OCI-LY1 (cell line): Measurements from ENCODE around the gene B3GNT9.

Source experiments
- H2AFZ ChIP-seq: fragments of 200-600 bp; sonication (generic), shearing (Covaris generic); 2 replicates; pipeline ENCODE4 v1.6.0; 2014; ENCODE audit warnings: antibody characterized with exemption, mild to moderate bottlenecking, low read length
- H3F3A ChIP-seq: fragments of 200-600 bp; sonication (generic), shearing (Covaris generic); 2 replicates; pipeline ENCODE4 v1.6.0; 2014; ENCODE audit warnings: mild to moderate bottlenecking, antibody characterized with exemption, low read length, moderate library complexity; ENCODE audit not compliant: insufficient read depth
- H3K27ac ChIP-seq: fragments of 200-600 bp; sonication (generic); 2 replicates; pipeline ENCODE4 v1.5.1; 2014; ENCODE audit warnings: low read length, mixed run types, mild to moderate bottlenecking, low read depth; ENCODE audit not compliant: poor library complexity, severe bottlenecking
- H3K27me3 ChIP-seq: fragments of 200-600 bp; sonication (generic); 2 replicates; pipeline ENCODE4 v1.6.0; 2014; ENCODE audit warnings: antibody characterized with exemption, mild to moderate bottlenecking, low read length, moderate library complexity; ENCODE audit not compliant: insufficient read depth
- H3K36me3 ChIP-seq: fragments of 200-600 bp; sonication (generic); 2 replicates; pipeline ENCODE4 v1.6.1; 2014; ENCODE audit warnings: mild to moderate bottlenecking, antibody characterized with exemption, low read length, moderate library complexity, mixed read lengths; ENCODE audit not compliant: insufficient read depth
- H3K4me1 ChIP-seq: fragments of 200-600 bp; sonication (generic); 2 replicates; pipeline ENCODE4 v1.5.1; 2014; ENCODE audit warnings: mild to moderate bottlenecking, low read length, moderate library complexity; ENCODE audit not compliant: insufficient read depth, severe bottlenecking
- H3K4me2 ChIP-seq: fragments of 200-600 bp; sonication (generic), shearing (Covaris generic); 2 replicates; pipeline ENCODE4 v1.6.1; 2014; ENCODE audit warnings: low read length
- H3K4me3 ChIP-seq: fragments of 200-600 bp; sonication (generic); 2 replicates; pipeline ENCODE4 v1.5.1; 2014; ENCODE audit warnings: low read length, low read depth, mild to moderate bottlenecking, mixed read lengths; ENCODE audit not compliant: poor library complexity, severe bottlenecking
- H3K79me2 ChIP-seq: fragments of 200-600 bp; shearing (Covaris generic); 2 replicates; pipeline ENCODE4 v1.6.1; 2016; ENCODE audit warnings: mixed run types, low read length, mixed read lengths; ENCODE audit not compliant: insufficient read depth
- H3K9ac ChIP-seq: fragments of 200-600 bp; sonication (generic), shearing (Covaris generic); 2 replicates; pipeline ENCODE4 v1.6.1; 2014; ENCODE audit warnings: mild to moderate bottlenecking, low read length, mixed read lengths
- H3K9me2 ChIP-seq: fragments of 200-600 bp; sonication (generic), shearing (Covaris generic); 2 replicates; pipeline ENCODE4 v1.6.1; 2014; ENCODE audit warnings: low read depth, mild to moderate bottlenecking, low read length, mixed read lengths
- H3K9me3 ChIP-seq: fragments of 200-600 bp; shearing (Covaris generic); 2 replicates; pipeline ENCODE4 v1.6.1; 2014; ENCODE audit warnings: low read length, mixed read lengths
- H4K20me1 ChIP-seq: fragments of 200-600 bp; sonication (generic), shearing (Covaris generic); 2 replicates; pipeline ENCODE4 v1.6.0; 2016; ENCODE audit warnings: mild to moderate bottlenecking, low read length; ENCODE audit not compliant: insufficient read depth
- CTCF ChIP-seq: fragments of 200-600 bp; sonication (generic), shearing (Covaris generic); IDR thresholded peaks from 2 replicates; pipeline ENCODE4 v1.5.1; 2017; ENCODE audit warnings: mild to moderate bottlenecking, antibody characterized with exemption, low read length, moderate library complexity, mixed read lengths
- EZH2 ChIP-seq: fragments of 200-600 bp; sonication (generic), shearing (Covaris generic); IDR thresholded peaks from 2 replicates; pipeline ENCODE4 v1.8.0; 2017; ENCODE audit warnings: borderline replicate concordance, mixed run types, mild to moderate bottlenecking, antibody characterized with exemption, low read length, moderate library complexity, mixed read lengths

Gene B3GNT9

GRCh38 chr16:67108931-67109406, 41.8 kb downstream of the B3GNT9 start:
- TF ChIP-seq CTCF (no peak), EZH2 (no peak)
- no peaks in the 10 kb centered on the region for H3K9me2 ChIP-seq
- H3K4me1 ChIP-seq, result peaks cover 24% of the 10 kb centered on the region
- no peaks in the 10 kb centered on the region for H3K27me3 ChIP-seq
- no peaks in the 10 kb centered on the region for H3K36me3 ChIP-seq
- H2AFZ ChIP-seq, result peak overlapping the region; percentile 66; the same call in 1 of the 2 replicates
- no peaks in the 10 kb centered on the region for H4K20me1 ChIP-seq
- peak overlapping the region; percentile 81 for H3K4me2 ChIP-seq
- peak overlapping the region; percentile 91 for H3K4me3 ChIP-seq
- no peaks in the 10 kb centered on the region for H3K9me3 ChIP-seq
- peak overlapping the region; percentile 88 for H3K9ac ChIP-seq
- no peaks in the 10 kb centered on the region for H3F3A ChIP-seq
- H3K79me2 ChIP-seq, result peaks cover 23% of the 10 kb centered on the region
- H3K27ac ChIP-seq, result no peak overlapping the region

GRCh38 chr16:67108489-67108888, 42.3 kb downstream of the B3GNT9 start:
- H3K79me2 ChIP-seq, result peaks cover 20% of the 10 kb centered on the region
- H3K4me1 ChIP-seq, result peaks cover 24% of the 10 kb centered on the region
- H3K4me3 ChIP-seq, result no peak overlapping the region
- no peak for TF ChIP-seq EZH2
- TF ChIP-seq CTCF, result no peak
- no peak overlapping the region for H3K9ac ChIP-seq
- no peak overlapping the region for H3K27ac ChIP-seq
- H4K20me1 ChIP-seq, result no peaks in the 10 kb centered on the region
- H2AFZ ChIP-seq, result no peak overlapping the region
- no peaks in the 10 kb centered on the region for H3K27me3 ChIP-seq
- H3K36me3 ChIP-seq, result no peaks in the 10 kb centered on the region
- H3K9me3 ChIP-seq, result no peaks in the 10 kb centered on the region
- no peak overlapping the region for H3K4me2 ChIP-seq
- H3F3A ChIP-seq, result no peaks in the 10 kb centered on the region
- H3K9me2 ChIP-seq, result no peaks in the 10 kb centered on the region

- no peaks in the 10 kb centered on the region for H3F3A ChIP-seq
- no peaks in the 10 kb centered on the region for H4K20me1 ChIP-seq
- H3K9me2 ChIP-seq, result no peaks in the 10 kb centered on the region
- H3K79me2 ChIP-seq, result peaks cover 9% of the 10 kb centered on the region
- H2AFZ ChIP-seq, result no peak overlapping the region
- H3K4me2 ChIP-seq, result no peak overlapping the region
- H3K36me3 ChIP-seq, result peaks cover 8% of the 10 kb centered on the region; the same call in 1 of the 2 replicates
- H3K9me3 ChIP-seq, result no peaks in the 10 kb centered on the region
- peaks cover 11% of the 10 kb centered on the region for H3K4me1 ChIP-seq
- no peak overlapping the region for H3K4me3 ChIP-seq
- no peak overlapping the region for H3K9ac ChIP-seq
- no peaks in the 10 kb centered on the region for H3K27me3 ChIP-seq
- H3K27ac ChIP-seq, result no peak overlapping the region
- TF ChIP-seq EZH2, result no peak
- no peak for TF ChIP-seq CTCF
Observed at GRCh38 chr16:67105881-67106280, 44.9 kb downstream of the B3GNT9 start.
